Cardiac fibroblast (primary cell): ENCODE results near the gene ARHGAP26.
A peak's percentile ranks its signal among the peaks of the same experiment; 100 is the strongest.

Experiments
- DNase-seq, 2 donors: peaks; one replicate each; pipeline versions ENCODE4 v3.0.0 to v3.0.0-alpha.2; 2010; ENCODE audit warnings: low read depth in 2 of 2
- H3K4me3 ChIP-seq, 2 donors: replicated peaks in 1 of 2; 1 replicate in 1 of 2; 2 replicates in 1 of 2; pipeline ENCODE4 v1.5.1; 2011; ENCODE audit warnings: low read depth in 2 of 2, low read length in 2 of 2, mild to moderate bottlenecking in 2 of 2, moderate library complexity in 1 of 2
- TF ChIP-seq, protein P1 (sequence below): IDR thresholded peaks from one replicate; pipeline ENCODE4 v1.5.1; 2011; ENCODE audit warnings: low read depth, mild to moderate bottlenecking, low read length, inconsistent platforms

ARHGAP26 gene

DNA sequence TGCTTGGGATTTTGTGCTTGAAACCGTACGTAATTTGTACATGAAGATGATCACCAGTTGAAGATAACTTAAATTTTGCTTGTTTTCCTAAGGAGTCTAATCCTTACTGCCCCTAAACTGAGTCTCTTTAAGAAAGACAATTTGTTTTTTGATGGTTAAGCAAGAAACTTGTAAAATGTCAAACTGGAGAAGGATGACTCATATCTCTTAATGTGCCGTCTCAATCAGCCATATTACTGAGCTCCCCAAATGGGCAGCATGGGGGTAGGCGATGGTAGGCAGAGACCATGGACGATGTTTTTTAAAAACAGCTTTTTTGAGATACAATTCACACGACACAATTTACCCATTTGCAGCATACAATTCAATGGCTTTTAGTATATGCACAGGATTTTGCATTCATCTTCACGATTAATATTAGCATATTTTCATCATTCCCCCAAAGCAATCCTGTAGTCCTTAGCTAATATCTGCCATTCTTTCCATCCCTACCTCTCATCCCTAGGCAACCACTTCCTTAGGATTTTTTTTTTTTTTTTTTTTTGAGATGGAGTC is 14.3 kb downstream of the ARHGAP26 start:
- DNase-seq: peak in 1 of 2 donors; percentile 17
- no peak overlapping the region for H3K4me3 ChIP-seq
- TF ChIP-seq, protein P1, sequence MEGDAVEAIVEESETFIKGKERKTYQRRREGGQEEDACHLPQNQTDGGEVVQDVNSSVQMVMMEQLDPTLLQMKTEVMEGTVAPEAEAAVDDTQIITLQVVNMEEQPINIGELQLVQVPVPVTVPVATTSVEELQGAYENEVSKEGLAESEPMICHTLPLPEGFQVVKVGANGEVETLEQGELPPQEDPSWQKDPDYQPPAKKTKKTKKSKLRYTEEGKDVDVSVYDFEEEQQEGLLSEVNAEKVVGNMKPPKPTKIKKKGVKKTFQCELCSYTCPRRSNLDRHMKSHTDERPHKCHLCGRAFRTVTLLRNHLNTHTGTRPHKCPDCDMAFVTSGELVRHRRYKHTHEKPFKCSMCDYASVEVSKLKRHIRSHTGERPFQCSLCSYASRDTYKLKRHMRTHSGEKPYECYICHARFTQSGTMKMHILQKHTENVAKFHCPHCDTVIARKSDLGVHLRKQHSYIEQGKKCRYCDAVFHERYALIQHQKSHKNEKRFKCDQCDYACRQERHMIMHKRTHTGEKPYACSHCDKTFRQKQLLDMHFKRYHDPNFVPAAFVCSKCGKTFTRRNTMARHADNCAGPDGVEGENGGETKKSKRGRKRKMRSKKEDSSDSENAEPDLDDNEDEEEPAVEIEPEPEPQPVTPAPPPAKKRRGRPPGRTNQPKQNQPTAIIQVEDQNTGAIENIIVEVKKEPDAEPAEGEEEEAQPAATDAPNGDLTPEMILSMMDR: no peak

DNA sequence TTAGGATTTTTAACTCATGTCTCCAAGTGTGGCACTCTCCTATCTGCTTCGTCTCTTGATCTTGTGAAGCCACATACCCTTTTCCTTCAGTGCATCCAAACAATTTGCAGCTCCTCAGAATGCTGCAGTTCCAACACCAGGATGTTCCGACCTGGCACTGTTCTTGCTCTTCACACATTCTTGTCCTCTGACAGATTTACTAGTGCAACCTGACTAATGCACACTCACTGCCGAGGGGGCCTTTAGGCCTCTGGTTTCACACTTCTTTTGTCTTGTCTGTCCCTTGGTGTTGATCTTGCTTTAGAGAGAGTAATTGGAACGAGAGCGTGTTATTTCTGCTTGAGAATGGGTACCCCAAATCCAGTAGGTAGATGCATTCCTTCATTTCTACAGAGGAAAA is 15.0 kb downstream of the ARHGAP26 start:
- no peak overlapping the region for H3K4me3 ChIP-seq
- TF ChIP-seq, protein P1: no peak
- no peak for DNase-seq

DNA sequence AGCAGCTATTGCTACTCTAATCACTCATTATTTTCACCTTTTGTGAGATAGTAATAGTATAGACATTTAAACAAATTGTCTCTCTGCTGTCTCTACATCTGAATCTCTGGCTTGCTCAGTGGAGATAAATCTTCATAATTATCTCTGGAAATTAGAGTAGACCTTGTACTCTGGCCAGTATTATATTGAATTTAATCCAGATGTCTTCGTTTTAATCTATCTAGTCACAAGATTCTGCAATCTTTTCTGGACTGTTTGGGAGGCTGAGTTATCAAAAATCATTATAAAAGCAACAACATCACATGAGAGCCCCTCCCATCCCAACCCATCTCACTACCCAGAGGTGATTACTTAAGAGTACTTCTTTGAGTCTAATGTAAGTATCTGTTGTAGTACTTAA is 19.0 kb downstream of the ARHGAP26 start:
- H3K4me3 ChIP-seq: no peak overlapping the region
- DNase-seq: no peak
- TF ChIP-seq, protein P1: no peak

DNA sequence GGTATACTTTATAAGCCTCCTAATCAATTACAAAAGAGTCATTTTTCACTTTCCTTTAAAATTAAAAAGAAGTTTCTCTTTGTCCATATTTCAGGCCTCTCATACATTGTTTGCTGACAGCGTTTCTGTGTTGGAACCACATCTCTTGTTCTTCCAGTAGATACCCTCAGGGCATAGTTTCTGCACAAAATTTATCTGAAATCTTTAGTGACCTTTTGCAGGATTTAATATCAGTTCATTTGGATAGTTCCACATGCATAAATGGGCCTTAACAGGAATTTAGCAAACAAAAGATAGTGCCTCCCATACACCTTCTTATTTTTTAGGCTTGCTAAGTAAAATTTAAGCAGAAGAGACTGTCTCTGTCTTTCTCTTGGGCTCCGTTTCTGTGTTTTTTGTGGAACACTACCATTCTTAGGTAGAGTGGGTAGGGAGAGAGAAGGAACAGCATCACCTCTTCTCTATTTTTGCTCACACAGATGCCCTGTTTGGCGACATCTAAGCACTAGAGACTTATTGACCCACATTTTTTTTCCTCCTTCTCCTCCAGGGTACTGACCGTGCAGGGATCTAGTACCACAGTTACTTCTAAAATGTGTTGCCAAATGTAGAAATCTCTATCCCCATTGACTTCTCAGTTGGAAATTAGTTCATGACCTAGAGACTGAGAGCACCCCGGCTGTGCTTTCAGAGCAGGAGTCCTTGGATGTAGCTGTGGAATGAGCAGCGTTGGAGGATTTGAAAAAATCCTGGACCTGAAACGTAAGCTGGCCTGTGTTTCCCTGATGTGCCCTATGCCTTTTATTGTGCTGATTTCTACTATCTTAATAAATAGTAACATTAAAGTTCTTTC is 22.1 kb downstream of the ARHGAP26 start:
- TF ChIP-seq, protein P1: no peak
- no peak overlapping the region for H3K4me3 ChIP-seq
- DNase-seq: no peak

DNA sequence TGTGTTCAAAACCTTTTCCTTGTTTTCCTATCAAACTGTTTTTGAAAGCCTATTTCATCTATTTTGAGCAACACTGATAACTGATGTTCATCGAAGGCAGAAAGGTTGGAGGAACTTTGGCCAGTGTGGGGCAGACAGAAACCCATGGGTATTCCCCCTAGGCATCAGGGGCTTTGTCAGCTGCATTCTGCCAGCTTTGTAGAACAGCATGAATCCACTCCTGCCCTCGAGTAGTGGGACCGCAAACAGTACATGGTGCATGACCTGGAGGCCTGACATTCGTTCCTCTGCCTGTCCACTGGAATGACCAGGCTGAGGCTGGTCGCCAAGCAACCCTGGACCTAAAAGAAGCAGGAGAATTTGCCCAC is 22.7 kb downstream of the ARHGAP26 start:
- no peak for DNase-seq
- H3K4me3 ChIP-seq: no peak overlapping the region
- TF ChIP-seq, protein P1: no peak

DNA sequence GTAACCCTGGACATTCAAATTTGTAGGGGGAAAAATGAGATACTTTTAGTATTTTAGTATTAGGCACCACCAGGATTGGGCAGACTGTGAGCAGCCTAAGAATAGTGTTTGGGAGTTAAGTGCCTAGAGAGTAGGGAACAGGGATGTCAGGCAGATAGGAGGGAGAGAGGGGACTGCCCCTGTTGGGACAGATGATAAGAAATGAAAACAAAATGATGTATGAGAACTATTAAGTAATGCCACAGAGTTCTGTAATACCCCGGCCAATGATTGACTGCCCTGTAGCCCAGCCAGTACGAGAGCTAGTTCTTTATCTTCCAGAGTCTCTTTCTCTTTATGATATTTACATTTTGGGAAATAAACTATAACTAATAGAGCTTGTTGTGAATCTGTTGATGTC is 24.4 kb downstream of the ARHGAP26 start:
- TF ChIP-seq, protein P1: no peak
- no peak overlapping the region for H3K4me3 ChIP-seq
- no peak for DNase-seq
